GM12874 (cell line): ENCODE measurements around the gene ZNF438.

Experiments used
- TF ChIP-seq, protein P1 (sequence below): IDR thresholded peaks from 2 replicates; pipeline ENCODE4 v1.5.1; 2011; ENCODE audit warnings: low read depth, mild to moderate bottlenecking, control low read depth, low read length, moderate library complexity; ENCODE audit not compliant: insufficient read depth

ZNF438 gene

GRCh38 chr10:30915146-30915545 is 116.5 kb downstream of the ZNF438 start:
- TF ChIP-seq, protein P1, sequence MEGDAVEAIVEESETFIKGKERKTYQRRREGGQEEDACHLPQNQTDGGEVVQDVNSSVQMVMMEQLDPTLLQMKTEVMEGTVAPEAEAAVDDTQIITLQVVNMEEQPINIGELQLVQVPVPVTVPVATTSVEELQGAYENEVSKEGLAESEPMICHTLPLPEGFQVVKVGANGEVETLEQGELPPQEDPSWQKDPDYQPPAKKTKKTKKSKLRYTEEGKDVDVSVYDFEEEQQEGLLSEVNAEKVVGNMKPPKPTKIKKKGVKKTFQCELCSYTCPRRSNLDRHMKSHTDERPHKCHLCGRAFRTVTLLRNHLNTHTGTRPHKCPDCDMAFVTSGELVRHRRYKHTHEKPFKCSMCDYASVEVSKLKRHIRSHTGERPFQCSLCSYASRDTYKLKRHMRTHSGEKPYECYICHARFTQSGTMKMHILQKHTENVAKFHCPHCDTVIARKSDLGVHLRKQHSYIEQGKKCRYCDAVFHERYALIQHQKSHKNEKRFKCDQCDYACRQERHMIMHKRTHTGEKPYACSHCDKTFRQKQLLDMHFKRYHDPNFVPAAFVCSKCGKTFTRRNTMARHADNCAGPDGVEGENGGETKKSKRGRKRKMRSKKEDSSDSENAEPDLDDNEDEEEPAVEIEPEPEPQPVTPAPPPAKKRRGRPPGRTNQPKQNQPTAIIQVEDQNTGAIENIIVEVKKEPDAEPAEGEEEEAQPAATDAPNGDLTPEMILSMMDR: no peak

DNA sequence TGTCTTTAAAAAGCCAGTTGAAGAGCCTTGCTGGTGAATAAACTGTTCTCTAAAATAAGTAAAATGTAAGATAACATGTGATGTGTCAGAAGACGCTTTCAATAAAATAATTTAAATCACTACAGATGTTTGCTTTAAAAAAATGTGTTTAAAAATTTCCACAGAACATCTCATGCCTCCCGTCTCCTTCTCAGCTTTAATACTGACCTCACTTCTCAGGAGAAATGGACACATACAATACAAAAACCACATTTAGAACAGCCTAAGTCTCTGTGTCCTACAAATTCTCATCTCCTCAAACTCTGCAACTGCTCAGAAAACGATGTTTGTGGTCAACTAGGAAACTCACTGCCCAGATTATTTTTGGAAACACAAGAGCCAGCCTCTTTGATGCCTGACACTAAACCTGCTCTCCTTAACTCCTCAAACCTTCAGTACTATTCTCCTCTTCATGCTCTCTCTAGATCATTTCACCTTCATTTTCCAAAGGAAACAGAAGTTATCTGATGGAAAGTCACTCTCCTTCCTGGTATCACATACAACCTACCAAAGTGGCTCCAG is 120.3 kb downstream of the ZNF438 start:
- TF ChIP-seq, protein P1: no peak

- TF ChIP-seq, protein P1: no peak
Observed at GRCh38 chr10:30903397-30904138, 128.1 kb downstream of the ZNF438 start.

GRCh38 chr10:30902621-30903396 is 128.9 kb downstream of the ZNF438 start:
- TF ChIP-seq, protein P1: no peak

GRCh38 chr10:30898964-30899363 is 132.7 kb downstream of the ZNF438 start:
- TF ChIP-seq, protein P1: no peak

- TF ChIP-seq, protein P1: no peak
Observed at GRCh38 chr10:30897547-30897946, 134.1 kb downstream of the ZNF438 start.

- TF ChIP-seq, protein P1: no peak
Observed at GRCh38 chr10:30897048-30897447, 134.6 kb downstream of the ZNF438 start.
